Uterus (tissue), 4 donors: ENCODE data around the gene KDM6A. TPM values are rescaled to one million over a fixed set of nuclear protein-coding genes. Genes with fewer than 3 reads are reported as not detected.

Experiments used
- DNase-seq, 2 donors: peaks; one replicate each; pipeline ENCODE4 v3.0.0-alpha.2; 2019 to 2020
- H3K27ac ChIP-seq, 2 donors: fragments of 200-600 bp; sonication (generic); 1 replicate in 1 of 2; 2 replicates in 1 of 2; pipeline ENCODE4 v1.5.1; 2016 to 2018
- H3K27me3 ChIP-seq, 2 donors: fragments of 200-600 bp; sonication (generic); one replicate each; pipeline ENCODE4 v1.5.1; 2018 to 2019; ENCODE audit warnings: control low read depth in 1 of 2
- H3K36me3 ChIP-seq, 2 donors: fragments of 200-600 bp; sonication (generic); one replicate each; pipeline ENCODE4 v1.5.1; 2019; ENCODE audit warnings: control low read depth in 1 of 2
- H3K4me1 ChIP-seq, 2 donors: fragments of 200-600 bp; sonication (generic); one replicate each; pipeline ENCODE4 v1.5.1; 2018 to 2019; ENCODE audit warnings: control low read depth in 1 of 2
- H3K4me3 ChIP-seq, 2 donors: fragments of 200-600 bp; sonication (generic); 1 replicate in 1 of 2; 2 replicates in 1 of 2; pipeline ENCODE4 v1.5.1; 2018 to 2019; ENCODE audit warnings: mild to moderate bottlenecking in 1 of 2
- H3K9me3 ChIP-seq, 2 donors: fragments of 200-600 bp; sonication (generic); one replicate each; pipeline ENCODE4 v1.5.1; 2019; ENCODE audit warnings: control low read depth in 1 of 2
- CTCF ChIP-seq, 4 experiments: fragments of 200-600 bp in 2 of 4; fragments of 450-650 bp in 2 of 4; sonication (generic) in 2 of 4; IDR thresholded peaks; one replicate each; pipeline ENCODE4 v1.5.1; 2016 to 2019; ENCODE audit warnings: antibody characterized with exemption in 4 of 4, mild to moderate bottlenecking in 2 of 4, moderate library complexity in 1 of 4
- POLR2A ChIP-seq, 2 donors: fragments of 450-650 bp; IDR thresholded peaks; one replicate each; pipeline ENCODE4 v1.6.1; 2016; ENCODE audit warnings: antibody characterized with exemption in 2 of 2, mild to moderate bottlenecking in 1 of 2, moderate library complexity in 1 of 2
- intact Hi-C: fragments of 100-400 bp; cut with DNase I; formaldehyde crosslinking; loops from one replicate; pipeline ENCODE4 v1.15.1; 2023; ENCODE audit warnings: low total_unique reads
- total RNA-seq, 4 donors: library from RNA; depleted of rRNA in 3 of 4; stranded (reverse); fragments of >200 nt in 3 of 4; gene quantifications; one replicate each; pipeline versions ENCODE4 v1.1.0 to v1.2.4, GENCODE V29; 2014 to 2023
- donor health status: DM: yes; HTN: yes; CAD: no.

The KDM6A gene
- total RNA-seq, 4 donors from 2014 or later, result 26.2 to 69.0 (median 57.9) TPM

- intact Hi-C loops, result no loop called here
- no peaks in the 10 kb centered on the region for H3K4me1 ChIP-seq
- no peak overlapping the region for H3K27ac ChIP-seq
- no peak for DNase-seq
- peaks cover 0 to under 1% of the 10 kb centered on the region in 2 donors for H3K9me3 ChIP-seq
- H3K4me3 ChIP-seq, result no peak overlapping the region
- H3K36me3 ChIP-seq, result no peaks in the 10 kb centered on the region
- H3K27me3 ChIP-seq, result no peaks in the 10 kb centered on the region
- TF ChIP-seq CTCF (IDR thresholded peaks at IDR 0.05), result no peak
- TF ChIP-seq POLR2A (IDR thresholded peaks at IDR 0.05), result no peak
Observed at GRCh38 chrX:44897539-44897938, 24.6 kb downstream of the KDM6A start.

- no peaks in the 10 kb centered on the region for H3K36me3 ChIP-seq
- H3K4me3 ChIP-seq, result no peak overlapping the region
- TF ChIP-seq CTCF (IDR thresholded peaks at IDR 0.05), result no peak
- no peak for TF ChIP-seq POLR2A (IDR thresholded peaks at IDR 0.05)
- no peak for DNase-seq
- H3K9me3 ChIP-seq, result peaks cover 0 to 7% of the 10 kb centered on the region in 2 donors
- intact Hi-C loops, result no loop called here
- H3K27me3 ChIP-seq, result no peaks in the 10 kb centered on the region
- H3K27ac ChIP-seq, result no peak overlapping the region
- no peaks in the 10 kb centered on the region for H3K4me1 ChIP-seq
Observed at GRCh38 chrX:44898411-44899221, 25.6 kb downstream of the KDM6A start.

GRCh38 chrX:44899946-44900345 is 27.0 kb downstream of the KDM6A start:
- TF ChIP-seq POLR2A (IDR thresholded peaks at IDR 0.05) (no peak), CTCF (IDR thresholded peaks at IDR 0.05) (no peak)
- no peak overlapping the region for H3K27ac ChIP-seq
- no peaks in the 10 kb centered on the region for H3K36me3 ChIP-seq
- H3K4me3 ChIP-seq, result no peak overlapping the region
- no peaks in the 10 kb centered on the region for H3K4me1 ChIP-seq
- H3K9me3 ChIP-seq, result peaks cover 0 to 7% of the 10 kb centered on the region in 2 donors
- DNase-seq, result no peak
- H3K27me3 ChIP-seq, result no peaks in the 10 kb centered on the region
- intact Hi-C loops, result no loop called here

GRCh38 chrX:44903107-44903506 is 30.1 kb downstream of the KDM6A start:
- intact Hi-C loops, result no loop called here

More at GRCh38 chrX:44903107-44903506, 30.1 kb downstream of the KDM6A start:
- Histone ChIP-seq H3K27me3 (no peaks in the 10 kb centered on the region), H3K4me1 (no peaks in the 10 kb centered on the region), H3K9me3 (peaks cover 0 to 7% of the 10 kb centered on the region in 2 donors), H3K4me3 (no peak overlapping the region), H3K27ac (no peak overlapping the region), H3K36me3 (no peaks in the 10 kb centered on the region)
- DNase-seq, result no peak
- TF ChIP-seq CTCF (IDR thresholded peaks at IDR 0.05) (no peak), POLR2A (IDR thresholded peaks at IDR 0.05) (no peak)
